22Rv1 (cell line): ENCODE results near the gene DHRSX.

Experiments
- CTCF ChIP-seq: fragments of 450-650 bp; IDR thresholded peaks from 2 replicates; pipeline ENCODE4 v1.5.1; 2017; ENCODE audit warnings: mild to moderate bottlenecking
- ZFX ChIP-seq: fragments of 450-650 bp; IDR thresholded peaks from 2 replicates; pipeline ENCODE4 v1.6.1; 2017; ENCODE audit warnings: antibody characterized with exemption, borderline replicate concordance

GRCh38 chrX:2439613-2440012 is 61.2 kb downstream of the DHRSX start:
- TF ChIP-seq CTCF, result no peak
- no peak for TF ChIP-seq ZFX
